NCI-H774 (cell line): ENCODE measurements around the gene GTF2F2.
A peak's percentile ranks its signal among the peaks of the same experiment; 100 is the strongest.
"Not testable (repeated sequence)": the region's sequence is repeated elsewhere in the genome, so short reads cannot be mapped to it uniquely, and the experiment has no call there.

Experiments used
- DNase-seq: peaks from one replicate; lab custom pipeline; 2025; lab: John Stamatoyannopoulos, UW

Gene GTF2F2

GRCh38 chr13:45256254-45256653 is 135.9 kb downstream of the GTF2F2 start:
- DNase-seq: no peak

- DNase-seq: no peak
These were observed 137.5 kb downstream of the GTF2F2 start for GRCh38 chr13:45257638-45258333.

- DNase-seq: no peak
These were observed 138.0 kb downstream of the GTF2F2 start for GRCh38 chr13:45258334-45258675.

GRCh38 chr13:45267215-45267614 is 146.9 kb downstream of the GTF2F2 start:
- no peak for DNase-seq

- no peak for DNase-seq
These were observed 148.9 kb downstream of the GTF2F2 start for GRCh38 chr13:45269204-45269603.

GRCh38 chr13:45276913-45277312 is 156.6 kb downstream of the GTF2F2 start:
- DNase-seq: no peak

GRCh38 chr13:45278096-45278645 is 157.9 kb downstream of the GTF2F2 start:
- no peak for DNase-seq

GRCh38 chr13:45280011-45280410 is 159.7 kb downstream of the GTF2F2 start:
- DNase-seq: no peak

GRCh38 chr13:45280751-45281634 is 160.7 kb downstream of the GTF2F2 start:
- peak; percentile 36 for DNase-seq

GRCh38 chr13:45282994-45283393 is 162.7 kb downstream of the GTF2F2 start:
- DNase-seq: no peak

- DNase-seq: peak; percentile 7
These were observed 169.7 kb downstream of the GTF2F2 start for GRCh38 chr13:45289936-45290563.

GRCh38 chr13:45292176-45292575 is 171.9 kb downstream of the GTF2F2 start:
- no peak for DNase-seq

GRCh38 chr13:45295536-45295935 is 175.2 kb downstream of the GTF2F2 start:
- no peak for DNase-seq

- no peak for DNase-seq
These were observed 175.9 kb downstream of the GTF2F2 start for GRCh38 chr13:45296259-45296658.

- no peak for DNase-seq
These were observed 177.3 kb downstream of the GTF2F2 start for GRCh38 chr13:45297456-45298205.

GRCh38 chr13:45298206-45298505 is 177.8 kb downstream of the GTF2F2 start:
- DNase-seq: no peak

GRCh38 chr13:45298550-45298949 is 178.2 kb downstream of the GTF2F2 start:
- DNase-seq: not testable (repeated sequence)

GRCh38 chr13:45299194-45299593 is 178.9 kb downstream of the GTF2F2 start:
- DNase-seq: no peak

- no peak for DNase-seq
These were observed 180.1 kb downstream of the GTF2F2 start for GRCh38 chr13:45300190-45300985.

- no peak for DNase-seq
These were observed 181.0 kb downstream of the GTF2F2 start for GRCh38 chr13:45301263-45301662.

GRCh38 chr13:45302507-45302906 is 182.2 kb downstream of the GTF2F2 start:
- no peak for DNase-seq
